CD4-positive, CD25-positive, alpha-beta regulatory T cell (primary cell): ENCODE data around the gene ABLIM3. TPM values are rescaled to one million over a fixed set of nuclear protein-coding genes. Genes with fewer than 3 reads are reported as not detected.

ENCODE experiments used
- ATAC-seq, 2 donors: fragments of 150-1000 bp; cut with Tn5 transposase; one replicate each; pipeline ENCODE4 v1.10.0; 2021; ENCODE audit warnings: low read depth in 2 of 2, moderate number of reproducible peaks in 2 of 2, moderate library complexity in 1 of 2
- DNase-seq, 3 donors: peaks; one replicate each; pipeline versions ENCODE4 v3.0.0 to v3.0.0-alpha.2; 2012 to 2022; ENCODE audit warnings: mixed read lengths in 1 of 3
- H3K27ac ChIP-seq: one replicate; pipeline ENCODE4 v1.7.0; 2013; ENCODE audit warnings: mild to moderate bottlenecking, low read length; ENCODE audit not compliant: insufficient read depth, poor library complexity, severe bottlenecking
- H3K27me3 ChIP-seq: one replicate; pipeline ENCODE4 v1.7.0; 2013; ENCODE audit warnings: low read length; ENCODE audit not compliant: control insufficient read depth, insufficient read depth
- H3K36me3 ChIP-seq: one replicate; pipeline ENCODE4 v1.7.0; 2013; ENCODE audit warnings: mild to moderate bottlenecking, low read length, moderate library complexity; ENCODE audit not compliant: control insufficient read depth, insufficient read depth
- H3K4me1 ChIP-seq: 2 replicates; pipeline ENCODE4 v1.7.0; 2013; ENCODE audit warnings: mild to moderate bottlenecking, low read length; ENCODE audit not compliant: insufficient read depth, control insufficient read depth, poor library complexity, severe bottlenecking
- H3K4me3 ChIP-seq: one replicate; pipeline ENCODE4 v1.7.0; 2013; ENCODE audit warnings: low read depth, mild to moderate bottlenecking, low read length, moderate library complexity
- H3K9me3 ChIP-seq, 2 experiments: 1 replicate in 1 of 2; 2 replicates in 1 of 2; pipeline ENCODE4 v1.7.0; 2013; ENCODE audit warnings: low read length in 2 of 2, mild to moderate bottlenecking in 1 of 2, moderate library complexity in 1 of 2; ENCODE audit not compliant: control insufficient read depth in 2 of 2
- H3K27ac Mint-ChIP-seq, 3 donors: one replicate each; pipeline ENCODE4 v1.8.0; 2020 to 2022; ENCODE audit warnings: mild to moderate bottlenecking in 3 of 3, mixed read lengths in 3 of 3, moderate library complexity in 2 of 3
- H3K27me3 Mint-ChIP-seq: one replicate; pipeline ENCODE4 v1.8.0; 2022; ENCODE audit warnings: mild to moderate bottlenecking, mixed read lengths
- H3K36me3 Mint-ChIP-seq: one replicate; pipeline ENCODE4 v1.8.0; 2020; ENCODE audit warnings: mixed read lengths
- H3K4me1 Mint-ChIP-seq, 4 donors: one replicate each; pipeline ENCODE4 v1.8.0; 2020 to 2022; ENCODE audit warnings: mixed read lengths in 4 of 4, mild to moderate bottlenecking in 1 of 4
- H3K4me3 Mint-ChIP-seq, 4 donors: one replicate each; pipeline ENCODE4 v1.8.0; 2020 to 2022; ENCODE audit warnings: mild to moderate bottlenecking in 4 of 4, mixed read lengths in 4 of 4, moderate library complexity in 3 of 4
- H3K9me3 Mint-ChIP-seq, 7 donors: one replicate each; pipeline ENCODE4 v1.8.0; 2020 to 2022; ENCODE audit warnings: mixed read lengths in 7 of 7, mild to moderate bottlenecking in 3 of 7, moderate library complexity in 2 of 7
- polyA plus RNA-seq, 4 donors: library from polyadenylated mRNA; unstranded; fragments of 300-500 nt; fragmentation: Illumina TruSeq; gene quantifications; one replicate each; pipeline ENCODE4 v1.2.3, GENCODE V29; 2021
- total RNA-seq: library from RNA; stranded (reverse); gene quantifications from one replicate; pipeline ENCODE4 v1.2.3, GENCODE V29; 2022

ABLIM3 gene
- total and polyA plus RNA-seq, 5 donors from 2014 or later: 0.29 to 1.8 (median 0.44) TPM; not detected in 2

DNA sequence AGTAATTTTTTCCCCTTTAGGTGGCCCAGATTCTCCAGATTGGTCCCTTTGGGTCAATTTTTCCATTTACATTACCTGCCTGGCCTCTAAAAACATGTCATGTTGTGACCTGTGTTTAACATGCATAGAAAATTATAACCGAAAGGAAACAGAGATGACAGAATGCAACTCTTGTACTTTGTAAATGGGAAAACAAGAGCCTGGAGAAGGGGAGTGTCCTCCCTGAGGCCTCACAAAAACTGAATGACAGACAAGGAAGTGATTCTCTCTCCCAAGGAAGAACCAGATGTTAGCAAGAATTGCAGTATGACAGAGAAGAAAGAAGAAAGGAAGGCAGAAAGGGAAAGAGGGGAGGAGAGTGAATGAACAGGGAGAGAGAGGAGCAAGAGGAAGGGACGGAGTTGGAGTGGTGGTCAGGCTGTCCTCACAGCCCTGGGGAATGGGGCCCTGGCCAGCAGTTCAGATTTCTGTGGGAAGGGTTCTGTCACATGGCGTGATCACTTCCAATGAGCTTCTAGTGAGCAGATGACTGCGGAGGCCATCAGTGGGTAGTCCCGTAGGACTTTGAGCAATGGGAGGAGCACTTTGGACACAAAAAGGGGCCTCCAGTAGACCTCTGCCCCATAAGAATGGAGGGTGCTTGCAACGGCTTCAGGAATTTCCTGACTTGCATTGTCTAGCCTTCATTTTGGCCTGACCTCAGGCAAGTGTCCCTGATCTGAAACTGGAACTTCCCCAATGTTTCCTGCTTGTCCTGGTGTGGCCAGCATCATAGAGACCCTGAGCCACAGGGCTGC is 31.6 kb downstream of the ABLIM3 start:
- DNase-seq (no peak), ATAC-seq (no peak)
- H3K4me1 Mint-ChIP-seq: peaks cover 0 to 9% (median 0%) of the 10 kb centered on the region in 4 donors
- Histone ChIP-seq H3K4me3 (no peak overlapping the region), H3K27ac (no peak overlapping the region), H3K36me3 (no peaks in the 10 kb centered on the region), H3K9me3 (no peaks in the 10 kb centered on the region), H3K27me3 (peaks cover 3% of the 10 kb centered on the region), H3K4me1 (no peaks in the 10 kb centered on the region)
- H3K9me3 Mint-ChIP-seq: peaks cover 0 to 1% (median 0%) of the 10 kb centered on the region in 7 donors
- no peak overlapping the region for H3K27ac Mint-ChIP-seq
- H3K36me3 Mint-ChIP-seq: no peaks in the 10 kb centered on the region
- peaks cover 21% of the 10 kb centered on the region for H3K27me3 Mint-ChIP-seq
- no peak overlapping the region for H3K4me3 Mint-ChIP-seq

DNA sequence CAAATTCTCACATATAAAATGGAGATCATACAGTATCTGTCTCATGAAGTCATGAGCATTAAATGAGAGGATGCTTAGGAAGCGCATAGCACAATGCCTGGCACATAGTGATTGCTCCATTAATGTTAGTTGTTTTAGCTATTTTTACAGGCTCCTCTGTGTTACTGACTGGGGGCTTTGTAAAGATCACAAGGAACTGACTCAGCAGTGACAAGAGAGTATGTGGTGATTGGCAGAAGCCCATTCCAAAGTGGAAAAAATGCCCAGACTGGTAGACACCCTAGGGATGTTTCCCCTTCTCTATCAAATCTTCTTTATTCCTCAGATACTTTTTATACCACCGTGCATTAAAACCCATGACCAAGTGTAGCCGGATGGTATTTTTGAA is 33.5 kb downstream of the ABLIM3 start:
- H3K4me3 Mint-ChIP-seq: no peak overlapping the region

DNA sequence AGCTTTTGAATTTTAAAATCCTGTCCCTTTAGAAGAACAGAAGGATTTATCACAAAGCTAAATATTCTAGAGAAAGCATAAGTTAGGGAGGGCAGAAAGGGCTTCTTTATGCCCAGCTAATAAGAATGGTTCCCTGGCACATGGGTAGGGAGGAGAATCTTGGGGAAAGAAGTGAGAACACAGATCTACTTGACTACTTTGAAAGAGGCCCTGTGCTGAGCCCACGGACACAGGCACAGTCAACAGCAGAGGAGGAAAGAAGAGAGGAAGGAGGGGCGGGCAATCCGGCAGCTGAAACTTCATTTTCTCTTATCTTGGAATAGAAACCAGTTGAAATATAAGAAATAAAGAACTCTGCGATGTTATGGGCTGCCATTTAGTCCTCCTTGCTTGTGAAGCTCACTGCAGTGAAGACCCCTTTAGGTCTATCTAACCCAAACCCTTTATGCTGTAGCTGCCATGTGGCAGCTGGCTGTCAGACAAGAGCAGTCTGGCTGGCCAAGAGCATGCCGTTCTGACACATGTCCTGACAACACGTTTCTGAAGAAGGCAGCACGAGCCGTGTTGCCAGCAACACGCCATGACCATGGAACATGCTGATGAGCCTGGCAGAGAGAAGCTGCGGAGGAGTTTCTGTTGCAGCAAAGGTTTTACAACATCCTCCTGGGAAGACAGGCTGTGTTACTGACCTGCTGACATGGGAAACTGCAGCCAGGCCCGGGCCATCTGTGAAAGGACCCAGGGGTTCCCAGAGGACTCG is 34.2 kb downstream of the ABLIM3 start:
- Mint-ChIP-seq H3K9me3 (no peaks in the 10 kb centered on the region), H3K4me1 (peaks cover 0 to 9% (median 0%) of the 10 kb centered on the region in 4 donors), H3K27me3 (peaks cover 13% of the 10 kb centered on the region), H3K4me3 (no peak overlapping the region), H3K36me3 (no peaks in the 10 kb centered on the region), H3K27ac (no peak overlapping the region)
- no peaks in the 10 kb centered on the region for H3K36me3 ChIP-seq
- ATAC-seq (no peak), DNase-seq (no peak)
- no peak overlapping the region for H3K27ac ChIP-seq
- no peak overlapping the region for H3K4me3 ChIP-seq
- H3K27me3 ChIP-seq: peaks cover 3% of the 10 kb centered on the region
- H3K4me1 ChIP-seq: no peaks in the 10 kb centered on the region
- H3K9me3 ChIP-seq: no peaks in the 10 kb centered on the region

More for the DNA sequence above, 33.5 kb downstream of the ABLIM3 start:
- no peaks in the 10 kb centered on the region for H3K9me3 Mint-ChIP-seq
- Histone ChIP-seq H3K36me3 (no peaks in the 10 kb centered on the region), H3K27me3 (peaks cover 3% of the 10 kb centered on the region), H3K27ac (no peak overlapping the region), H3K4me3 (no peak overlapping the region), H3K9me3 (no peaks in the 10 kb centered on the region), H3K4me1 (no peaks in the 10 kb centered on the region)
- H3K36me3 Mint-ChIP-seq: no peaks in the 10 kb centered on the region
- H3K4me1 Mint-ChIP-seq: peaks cover 0 to 9% (median 0%) of the 10 kb centered on the region in 4 donors
- DNase-seq (no peak), ATAC-seq (no peak)
- peaks cover 19% of the 10 kb centered on the region for H3K27me3 Mint-ChIP-seq
- H3K27ac Mint-ChIP-seq: no peak overlapping the region

DNA sequence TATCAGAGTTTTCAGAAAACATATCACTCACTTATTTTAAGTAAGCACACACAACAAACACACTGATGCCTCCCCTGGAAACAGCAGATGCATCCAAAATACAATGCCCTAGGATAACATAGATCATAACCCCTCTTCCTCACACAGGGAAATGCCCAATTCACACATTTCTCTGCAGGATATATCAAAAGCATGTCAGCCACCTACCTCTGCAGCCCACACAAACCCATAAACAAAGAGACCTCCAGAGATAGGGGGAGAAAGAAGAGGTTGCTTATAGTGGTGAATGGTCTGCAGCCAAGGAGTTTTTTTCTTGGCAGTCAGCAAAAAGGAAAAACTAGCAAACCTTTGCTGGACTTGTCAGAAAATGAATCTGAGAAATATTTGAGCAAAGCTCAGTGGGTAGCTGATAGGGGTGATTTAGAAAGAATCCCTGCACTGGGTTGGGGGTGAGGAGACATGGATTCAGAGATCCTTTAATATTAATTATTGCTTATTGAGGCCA is 36.1 kb downstream of the ABLIM3 start:
- Histone ChIP-seq H3K4me1 (no peaks in the 10 kb centered on the region), H3K9me3 (no peaks in the 10 kb centered on the region), H3K27me3 (peaks cover 7% of the 10 kb centered on the region), H3K27ac (no peak overlapping the region), H3K4me3 (no peak overlapping the region), H3K36me3 (no peaks in the 10 kb centered on the region)
- Mint-ChIP-seq H3K36me3 (no peaks in the 10 kb centered on the region), H3K9me3 (no peaks in the 10 kb centered on the region), H3K27ac (no peak overlapping the region), H3K4me1 (peaks cover 0 to 4% (median 0%) of the 10 kb centered on the region in 4 donors), H3K4me3 (no peak overlapping the region), H3K27me3 (peaks cover 15% of the 10 kb centered on the region)
- no peak for DNase-seq
- no peak for ATAC-seq

DNA sequence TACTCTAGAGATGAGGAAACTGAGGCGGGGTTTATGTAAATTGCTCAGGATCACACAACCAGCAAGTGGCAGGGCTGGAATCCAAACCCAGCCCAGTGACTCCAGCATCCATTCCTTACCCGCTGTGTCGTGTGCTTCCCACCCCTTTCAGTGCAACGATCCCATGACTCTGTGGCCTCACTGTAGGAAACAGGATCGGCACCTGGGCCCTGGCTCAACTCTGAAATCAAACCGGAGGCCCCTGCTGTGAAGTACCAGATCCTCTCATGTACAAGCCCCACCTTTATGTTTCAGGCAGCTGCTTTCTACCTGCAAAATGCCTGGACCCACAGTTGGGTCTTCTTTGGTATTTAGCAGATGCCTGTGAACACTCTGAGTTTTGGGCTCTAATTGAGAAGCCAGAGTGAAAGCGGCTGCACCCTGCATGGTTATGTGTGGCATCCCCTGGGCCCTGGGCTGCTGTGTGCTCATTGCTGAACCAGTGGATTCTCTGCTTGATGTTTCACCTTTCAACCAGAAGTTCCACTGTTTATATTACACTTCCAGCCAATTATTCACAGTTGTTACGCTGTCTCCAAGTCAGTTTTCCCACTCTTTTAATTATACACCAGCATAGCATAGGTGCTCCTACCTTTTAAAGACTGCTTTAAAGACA is 36.7 kb downstream of the ABLIM3 start:
- Histone ChIP-seq H3K9me3 (no peaks in the 10 kb centered on the region), H3K27me3 (peaks cover 9% of the 10 kb centered on the region), H3K4me1 (no peaks in the 10 kb centered on the region), H3K27ac (no peak overlapping the region), H3K4me3 (no peak overlapping the region), H3K36me3 (no peaks in the 10 kb centered on the region)
- Mint-ChIP-seq H3K9me3 (no peaks in the 10 kb centered on the region), H3K4me1 (peaks cover 0 to 4% (median 0%) of the 10 kb centered on the region in 4 donors), H3K4me3 (no peak overlapping the region), H3K36me3 (no peaks in the 10 kb centered on the region), H3K27ac (no peak overlapping the region), H3K27me3 (peaks cover 21% of the 10 kb centered on the region)
- ATAC-seq: no peak
- DNase-seq: no peak

DNA sequence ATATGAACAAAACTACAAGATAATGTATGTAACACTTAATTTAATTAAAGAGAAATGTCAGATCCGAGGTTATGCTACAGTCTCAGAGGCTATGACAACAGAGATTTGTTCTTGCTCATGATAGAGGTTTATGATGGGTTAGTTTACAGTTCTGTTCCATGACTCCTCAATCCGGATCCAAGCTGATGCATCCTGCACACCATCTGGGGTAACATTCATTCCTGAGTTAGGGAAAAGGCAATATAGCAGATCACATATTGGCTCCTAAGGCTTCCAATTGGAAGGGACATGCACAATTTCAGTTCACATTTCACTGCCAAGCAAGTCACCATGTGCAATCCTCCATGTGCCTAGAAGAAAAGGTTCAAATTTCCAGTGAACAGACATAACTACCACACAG is 40.4 kb downstream of the ABLIM3 start:
- peaks cover 0 to under 1% (median 0%) of the 10 kb centered on the region in 4 donors for H3K4me1 Mint-ChIP-seq
- Histone ChIP-seq H3K27ac (no peak overlapping the region), H3K4me1 (no peaks in the 10 kb centered on the region), H3K4me3 (no peak overlapping the region), H3K9me3 (no peaks in the 10 kb centered on the region), H3K27me3 (peaks cover 14% of the 10 kb centered on the region), H3K36me3 (no peaks in the 10 kb centered on the region)
- ATAC-seq (no peak), DNase-seq (no peak)
- H3K36me3 Mint-ChIP-seq: no peaks in the 10 kb centered on the region
- H3K9me3 Mint-ChIP-seq: peaks cover 0 to 2% (median 0%) of the 10 kb centered on the region in 7 donors
- no peak overlapping the region for H3K4me3 Mint-ChIP-seq
- H3K27ac Mint-ChIP-seq: no peak overlapping the region
- H3K27me3 Mint-ChIP-seq: peaks cover 29% of the 10 kb centered on the region

DNA sequence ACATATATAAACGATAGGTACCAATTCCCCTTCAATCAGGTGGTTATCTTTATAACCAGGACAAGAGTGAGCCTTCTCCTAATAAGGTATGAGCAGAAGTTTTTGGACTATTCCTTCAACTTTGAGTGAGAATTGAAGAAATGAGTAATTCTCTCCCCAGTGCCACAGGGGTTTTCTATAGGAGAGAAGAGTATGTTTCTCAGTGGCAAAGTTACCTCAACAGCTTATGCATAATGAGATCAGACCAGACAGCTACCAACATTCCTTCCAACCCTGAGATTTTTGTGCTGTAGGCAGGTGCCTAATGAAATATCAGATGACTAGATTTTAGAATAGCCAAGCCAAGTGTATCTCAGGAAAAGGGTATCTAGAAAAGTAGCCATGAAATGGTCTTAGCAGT is 40.9 kb downstream of the ABLIM3 start:
- DNase-seq (no peak), ATAC-seq (no peak)
- Mint-ChIP-seq H3K4me1 (no peaks in the 10 kb centered on the region), H3K4me3 (no peak overlapping the region), H3K27ac (no peak overlapping the region), H3K27me3 (peaks cover 32% of the 10 kb centered on the region), H3K36me3 (no peaks in the 10 kb centered on the region), H3K9me3 (peaks cover 0 to 4% (median 0%) of the 10 kb centered on the region in 7 donors)
- Histone ChIP-seq H3K4me3 (no peak overlapping the region), H3K9me3 (no peaks in the 10 kb centered on the region), H3K36me3 (no peaks in the 10 kb centered on the region), H3K27me3 (peaks cover 14% of the 10 kb centered on the region), H3K27ac (no peak overlapping the region), H3K4me1 (no peaks in the 10 kb centered on the region)
